ENCODE data around the gene AGBL1.

DNA sequence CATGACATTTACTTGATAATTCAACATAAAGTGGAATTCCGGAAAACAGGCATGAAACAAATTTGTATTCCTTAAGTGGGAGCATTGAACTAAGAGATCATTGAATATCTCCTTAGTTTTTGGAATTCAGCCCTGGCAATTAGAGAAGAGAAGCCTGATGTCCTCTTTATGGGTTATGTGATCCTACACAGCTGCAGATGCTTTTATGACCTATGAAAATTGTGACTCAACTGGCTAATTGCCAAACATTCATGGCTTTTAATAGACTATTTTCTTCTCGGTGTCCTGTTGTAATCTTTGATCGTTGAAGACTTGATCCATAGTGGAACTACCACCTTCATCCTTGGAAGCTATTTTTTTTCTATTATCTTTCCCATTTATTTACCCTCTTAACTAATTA lies 46.1 kb downstream of the AGBL1 start:
- TF ChIP-seq, protein P1, sequence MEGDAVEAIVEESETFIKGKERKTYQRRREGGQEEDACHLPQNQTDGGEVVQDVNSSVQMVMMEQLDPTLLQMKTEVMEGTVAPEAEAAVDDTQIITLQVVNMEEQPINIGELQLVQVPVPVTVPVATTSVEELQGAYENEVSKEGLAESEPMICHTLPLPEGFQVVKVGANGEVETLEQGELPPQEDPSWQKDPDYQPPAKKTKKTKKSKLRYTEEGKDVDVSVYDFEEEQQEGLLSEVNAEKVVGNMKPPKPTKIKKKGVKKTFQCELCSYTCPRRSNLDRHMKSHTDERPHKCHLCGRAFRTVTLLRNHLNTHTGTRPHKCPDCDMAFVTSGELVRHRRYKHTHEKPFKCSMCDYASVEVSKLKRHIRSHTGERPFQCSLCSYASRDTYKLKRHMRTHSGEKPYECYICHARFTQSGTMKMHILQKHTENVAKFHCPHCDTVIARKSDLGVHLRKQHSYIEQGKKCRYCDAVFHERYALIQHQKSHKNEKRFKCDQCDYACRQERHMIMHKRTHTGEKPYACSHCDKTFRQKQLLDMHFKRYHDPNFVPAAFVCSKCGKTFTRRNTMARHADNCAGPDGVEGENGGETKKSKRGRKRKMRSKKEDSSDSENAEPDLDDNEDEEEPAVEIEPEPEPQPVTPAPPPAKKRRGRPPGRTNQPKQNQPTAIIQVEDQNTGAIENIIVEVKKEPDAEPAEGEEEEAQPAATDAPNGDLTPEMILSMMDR (IDR thresholded peaks at IDR 0.05), result no peak
- TF ChIP-seq POLR2A (IDR thresholded peaks at IDR 0.05) (no peak), EP300 (IDR thresholded peaks at IDR 0.05; ENCODE audit: low read depth) (no peak)

All from transverse colon (tissue), 3 donors.